GM20431 (cell line): ENCODE results near the gene PARP12.

Experiments
- in situ Hi-C: fragments of 300-500 bp; cut with MseI, MboI; formaldehyde crosslinking; loops from one replicate; pipeline ENCODE4 v1.15.0; 2020; ENCODE audit warnings: low sequenced_read_pairs; ENCODE audit not compliant: unreplicated experiment

Gene PARP12

GRCh38 chr7:140060243-140060630, 2.5 kb downstream of the PARP12 start:
- in situ Hi-C loops: no loop called here

- in situ Hi-C loops: no loop called here
Observed at GRCh38 chr7:140059273-140060242, 3.2 kb downstream of the PARP12 start.

GRCh38 chr7:140058517-140058916, 4.2 kb downstream of the PARP12 start:
- in situ Hi-C loops: no loop called here

GRCh38 chr7:140057143-140057535, 5.6 kb downstream of the PARP12 start:
- in situ Hi-C loops: no loop called here

- in situ Hi-C loops: no loop called here
Observed at GRCh38 chr7:140056431-140057142, 6.2 kb downstream of the PARP12 start.

- in situ Hi-C loops: no loop called here
Observed at GRCh38 chr7:140055833-140056232, 6.9 kb downstream of the PARP12 start.

GRCh38 chr7:140054751-140055150, 8.0 kb downstream of the PARP12 start:
- in situ Hi-C loops: no loop called here

GRCh38 chr7:140053812-140054539, 8.8 kb downstream of the PARP12 start:
- in situ Hi-C loops: no loop called here

GRCh38 chr7:140051820-140052219, 10.9 kb downstream of the PARP12 start:
- in situ Hi-C loops: no loop called here

GRCh38 chr7:140050100-140050499, 12.7 kb downstream of the PARP12 start:
- in situ Hi-C loops: no loop called here

GRCh38 chr7:140049339-140050024, 13.3 kb downstream of the PARP12 start:
- in situ Hi-C loops: no loop called here

- in situ Hi-C loops: no loop called here
Observed at GRCh38 chr7:140048989-140049338, 13.8 kb downstream of the PARP12 start.

- in situ Hi-C loops: no loop called here
Observed at GRCh38 chr7:140048138-140048537, 14.6 kb downstream of the PARP12 start.

- in situ Hi-C loops: no loop called here
Observed at GRCh38 chr7:140047197-140047596, 15.6 kb downstream of the PARP12 start.

- in situ Hi-C loops: no loop called here
Observed at GRCh38 chr7:140045697-140046096, 17.1 kb downstream of the PARP12 start.

- in situ Hi-C loops: no loop called here
Observed at GRCh38 chr7:140044251-140044650, 18.5 kb downstream of the PARP12 start.

- in situ Hi-C loops: no loop called here
Observed at GRCh38 chr7:140042386-140042670, 20.4 kb downstream of the PARP12 start.

- in situ Hi-C loops: no loop called here
Observed at GRCh38 chr7:140041659-140042385, 20.9 kb downstream of the PARP12 start.

- in situ Hi-C loops: no loop called here
Observed at GRCh38 chr7:140039896-140040295, 22.9 kb downstream of the PARP12 start.

GRCh38 chr7:140039066-140039465, 23.7 kb downstream of the PARP12 start:
- in situ Hi-C loops: no loop called here
